GM18517 (cell line): ENCODE results near the gene LCN1.
"Not testable (repeated sequence)": the region's sequence is repeated elsewhere in the genome, so short reads cannot be mapped to it uniquely, and the experiment has no call there.

Source experiments
- ATAC-seq: cut with Tn5 transposase; IDR thresholded peaks from one replicate; pipeline ENCODE4 v1.9.1; 2021; ENCODE audit warnings: mild to moderate bottlenecking, moderate library complexity; ENCODE audit not compliant: unreplicated experiment

LCN1 gene

GRCh38 chr9:135522137-135522877 is 1.1 kb downstream of the LCN1 start:
- no peak for ATAC-seq

GRCh38 chr9:135522931-135523330 is 1.7 kb downstream of the LCN1 start:
- ATAC-seq: no peak

- ATAC-seq: no peak
These were observed 2.4 kb downstream of the LCN1 start for GRCh38 chr9:135523521-135524129.

GRCh38 chr9:135524130-135524861 is 3.1 kb downstream of the LCN1 start:
- no peak for ATAC-seq

GRCh38 chr9:135525241-135526088 is 4.2 kb downstream of the LCN1 start:
- ATAC-seq: no peak

GRCh38 chr9:135526089-135526729 is 5.0 kb downstream of the LCN1 start:
- no peak for ATAC-seq

- ATAC-seq: no peak
These were observed 5.7 kb downstream of the LCN1 start for GRCh38 chr9:135526730-135527571.

- ATAC-seq: not testable (repeated sequence)
These were observed 7.7 kb downstream of the LCN1 start for GRCh38 chr9:135528842-135529435.

- ATAC-seq: no peak
These were observed 8.9 kb downstream of the LCN1 start for GRCh38 chr9:135530146-135530545.

GRCh38 chr9:135531096-135531495 is 9.9 kb downstream of the LCN1 start:
- no peak for ATAC-seq

GRCh38 chr9:135533113-135533512 is 11.9 kb downstream of the LCN1 start:
- no peak for ATAC-seq

GRCh38 chr9:135533674-135534073 is 12.4 kb downstream of the LCN1 start:
- no peak for ATAC-seq

GRCh38 chr9:135534192-135534711 is 13.0 kb downstream of the LCN1 start:
- ATAC-seq: not testable (repeated sequence)

- not testable (repeated sequence) for ATAC-seq
These were observed 13.6 kb downstream of the LCN1 start for GRCh38 chr9:135534826-135535225.

GRCh38 chr9:135535631-135536030 is 14.4 kb downstream of the LCN1 start:
- ATAC-seq: not testable (repeated sequence)

- ATAC-seq: no peak
These were observed 15.0 kb downstream of the LCN1 start for GRCh38 chr9:135536216-135536615.

- not testable (repeated sequence) for ATAC-seq
These were observed 22.1 kb downstream of the LCN1 start for GRCh38 chr9:135543262-135543894.

- no peak for ATAC-seq
These were observed 23.9 kb downstream of the LCN1 start for GRCh38 chr9:135544981-135545635.
